IMR-90 (cell line): ENCODE measurements around the gene HUWE1. TPM values are rescaled to one million over a fixed set of nuclear protein-coding genes. Genes with fewer than 3 reads are reported as not detected.

ENCODE experiments used
- ATAC-seq: fragments of 200-7000 bp; cut with Tn5 transposase; 2 replicates; pipeline ENCODE4 v1.9.1; 2020; ENCODE audit warnings: low read depth, mild to moderate bottlenecking, moderate library complexity
- BruUV-seq: library from RNA; stranded (reverse); fragments of 400-500 nt; replicated peaks from 2 replicates; lab custom pipeline; 2021; lab: Mats Ljungman, UMichigan
- CTCF ChIA-PET: fragments of 300-600 bp; formaldehyde crosslinking; extraction: SDS; loops from one replicate; lab custom pipeline; 2021; ENCODE audit warnings: antibody characterized with exemption; lab: Yijun Ruan, JAX
- POLR2A ChIA-PET: fragments of 300-600 bp; sonication (Branson Sonifier 250); formaldehyde crosslinking; loops from one replicate; lab custom pipeline; 2022; ENCODE audit warnings: antibody characterized with exemption; ENCODE audit not compliant: unreplicated experiment; lab: Charles Lee
- DNase-seq: peaks from one replicate; pipeline ENCODE4 v3.0.0; 2013
- H2AFZ ChIP-seq: replicated peaks from 2 replicates; pipeline ENCODE3; 2013; ENCODE audit warnings: low read length, mild to moderate bottlenecking; ENCODE audit not compliant: poor library complexity
- H2AK5ac ChIP-seq: 2 replicates; pipeline ENCODE4 v1.6.1; 2013; ENCODE audit warnings: low read depth, low read length, inconsistent platforms
- H2AK9ac ChIP-seq: replicated peaks from 2 replicates; pipeline ENCODE3; 2013; ENCODE audit warnings: mild to moderate bottlenecking, low read depth, low read length, moderate library complexity; ENCODE audit not compliant: poor library complexity
- H2BK120ac ChIP-seq: 2 replicates; pipeline ENCODE4 v1.6.1; 2013; ENCODE audit warnings: low read depth, low read length, inconsistent platforms
- H2BK15ac ChIP-seq: 3 replicates; pipeline ENCODE4 v1.6.1; 2013; ENCODE audit warnings: low read depth, low read length, inconsistent platforms
- H2BK20ac ChIP-seq: 2 replicates; pipeline ENCODE4 v1.6.1; 2013; ENCODE audit warnings: low read depth, mild to moderate bottlenecking, inconsistent platforms, low read length, moderate library complexity
- H2BK5ac ChIP-seq: 2 replicates; pipeline ENCODE4 v1.6.1; 2013; ENCODE audit warnings: mild to moderate bottlenecking, low read depth, low read length, inconsistent platforms; ENCODE audit not compliant: poor library complexity, severe bottlenecking
- H3K14ac ChIP-seq: replicated peaks from 2 replicates; pipeline ENCODE4 v1.6.1; 2013; ENCODE audit warnings: low read depth, low read length, inconsistent platforms
- H3K18ac ChIP-seq: 2 replicates; pipeline ENCODE4 v1.6.1; 2013; ENCODE audit warnings: low read depth, low read length, control low read depth
- H3K23ac ChIP-seq: 2 replicates; pipeline ENCODE4 v1.6.1; 2013; ENCODE audit warnings: low read depth, low read length, inconsistent platforms
- H3K27ac ChIP-seq: 2 replicates; pipeline ENCODE4 v1.5.1; 2013; ENCODE audit warnings: mild to moderate bottlenecking, control low read depth, low read length; ENCODE audit not compliant: insufficient read depth
- H3K27me3 ChIP-seq: 2 replicates; pipeline ENCODE4 v1.6.1; 2013; ENCODE audit warnings: low read length; ENCODE audit not compliant: control insufficient read depth, insufficient read depth
- H3K36me3 ChIP-seq: 2 replicates; pipeline ENCODE4 v1.6.1; 2013; ENCODE audit warnings: low read length, mixed read lengths; ENCODE audit not compliant: control insufficient read depth, insufficient read depth
- H3K4ac ChIP-seq: 2 replicates; pipeline ENCODE4 v1.6.1; 2013; ENCODE audit warnings: low read depth, low read length, inconsistent platforms
- H3K4me1 ChIP-seq: 2 replicates; pipeline ENCODE4 v1.6.1; 2013; ENCODE audit warnings: low read length, mixed read lengths; ENCODE audit not compliant: control insufficient read depth, insufficient read depth
- H3K4me2 ChIP-seq: 2 replicates; pipeline ENCODE4 v1.6.1; 2013; ENCODE audit warnings: low read depth, mild to moderate bottlenecking, control low read depth, low read length, moderate library complexity
- H3K4me3 ChIP-seq: 2 replicates; pipeline ENCODE4 v1.5.1; 2013; ENCODE audit warnings: low read depth, mild to moderate bottlenecking, control low read depth, low read length, moderate library complexity; ENCODE audit not compliant: insufficient read depth
- H3K56ac ChIP-seq: 2 replicates; pipeline ENCODE4 v1.6.1; 2013; ENCODE audit warnings: low read length, inconsistent platforms; ENCODE audit not compliant: insufficient read depth; ENCODE audit errors: extremely low read depth
- H3K79me1 ChIP-seq, 2 experiments: 2 replicates each; pipeline ENCODE4 v1.6.1; 2013; ENCODE audit warnings: low read length in 2 of 2, inconsistent platforms in 1 of 2, low read depth in 1 of 2
- H3K9ac ChIP-seq: 2 replicates; pipeline ENCODE4 v1.6.1; 2013; ENCODE audit warnings: low read depth, low read length, control low read depth
- H3K9me1 ChIP-seq: 2 replicates; pipeline ENCODE4 v1.6.1; 2013; ENCODE audit warnings: low read length, inconsistent platforms; ENCODE audit not compliant: insufficient read depth
- H3K9me3 ChIP-seq: 2 replicates; pipeline ENCODE4 v1.6.1; 2013; ENCODE audit warnings: low read length; ENCODE audit not compliant: control insufficient read depth, insufficient read depth
- H4K20me1 ChIP-seq: 2 replicates; pipeline ENCODE4 v1.6.1; 2013; ENCODE audit warnings: low read length, inconsistent platforms; ENCODE audit not compliant: insufficient read depth
- H4K5ac ChIP-seq: 2 replicates; pipeline ENCODE4 v1.6.1; 2013; ENCODE audit warnings: mild to moderate bottlenecking, low read depth, low read length, control low read depth
- H4K8ac ChIP-seq, 2 experiments: 2 replicates each; pipeline ENCODE4 v1.6.1; 2013; ENCODE audit warnings: low read depth in 2 of 2, low read length in 2 of 2, control low read depth in 1 of 2, inconsistent platforms in 1 of 2
- H4K91ac ChIP-seq: 2 replicates; pipeline ENCODE4 v1.6.1; 2013; ENCODE audit warnings: low read depth, low read length, inconsistent platforms; ENCODE audit not compliant: insufficient read depth
- CEBPB ChIP-seq: IDR thresholded peaks from 2 replicates; pipeline ENCODE4 v1.6.1; 2012; ENCODE audit warnings: low read depth, low read length, improper control_type of control experiment
- CTCF ChIP-seq: conservative IDR thresholded peaks from 2 replicates; pipeline ENCODE4 v1.5.1; 2012; ENCODE audit warnings: mild to moderate bottlenecking, low read depth, low read length, improper control_type of control experiment
- MAZ ChIP-seq: IDR thresholded peaks from 2 replicates; pipeline ENCODE4 v1.6.1; 2012; ENCODE audit warnings: low read depth, mild to moderate bottlenecking, low read length, improper control_type of control experiment, moderate library complexity, borderline replicate concordance
- SMC3 ChIP-seq: fragments of 150-350 bp; IDR thresholded peaks from 2 replicates; pipeline ENCODE4 v1.6.1; 2016; ENCODE audit warnings: low read depth, mild to moderate bottlenecking, antibody characterized with exemption, low read length, moderate library complexity
- WGBS, 2 experiments: methylation state at CpG; one replicate each; pipeline versions ENCODE4 v1.1.5 to v1.1.7; 2013; ENCODE audit warnings: missing lambda C conversion rate in 2 of 2; ENCODE audit not compliant: insufficient read length in 1 of 2; ENCODE audit errors: extremely low coverage in 2 of 2; 5-methylcytosine and 5-hydroxymethylcytosine counted together
- dilution Hi-C: fragments of 300-500 bp; cut with HindIII; formaldehyde crosslinking; loops from one replicate; pipeline ENCODE4 v1.14.3; 2018; ENCODE audit warnings: low sequenced_read_pairs; ENCODE audit not compliant: unreplicated experiment
- in situ Hi-C: fragments of 300-500 bp; cut with MboI; formaldehyde crosslinking; loops from 3 replicates; pipeline ENCODE4 v1.14.3; 2019; ENCODE audit warnings: low sequenced_read_pairs, inconsistent platforms, mixed read lengths
- intact Hi-C: fragments of 100-400 bp; cut with micrococcal nuclease; formaldehyde crosslinking; loops from 2 replicates; pipeline ENCODE4 v1.10.0; 2022
- polyA plus RNA-seq, 3 experiments: library from polyadenylated mRNA; depleted of rRNA; stranded (reverse); fragments of >200 nt; gene quantifications; 2 replicates each; pipeline ENCODE4 v1.2.3, GENCODE V29; 2012; ENCODE audit warnings: low replicate concordance in 1 of 3
- total RNA-seq: library from RNA; depleted of rRNA; stranded (reverse); fragments of >200 nt; gene quantifications from 2 replicates; pipeline ENCODE4 v1.2.3, GENCODE V29; 2012

The HUWE1 gene
- total and polyA plus RNA-seq, 2 of the 4 experiments (the other 2 are of a cell fraction) = 47.6 to 57.7 TPM

GRCh38 chrX:53483838-53484405 lies 202.6 kb downstream of the HUWE1 start:
- Histone ChIP-seq H3K9me3 (no peaks in the 10 kb centered on the region), H3K27ac (no peak overlapping the region), H2BK120ac (no peak overlapping the region), H2BK5ac (no peak overlapping the region), H2AK5ac (no peak overlapping the region), H3K4me2 (no peak overlapping the region), H3K23ac (no peak overlapping the region), H2AK9ac (no peak overlapping the region), H4K5ac (no peak overlapping the region), H2BK20ac (no peak overlapping the region), H2AFZ (peak overlapping the region; percentile 14), H3K56ac (no peak overlapping the region), H3K36me3 (no peaks in the 10 kb centered on the region), H2BK15ac (no peak overlapping the region), H3K14ac (no peak overlapping the region), H3K4me3 (no peak overlapping the region), H3K27me3 (peaks cover 34% of the 10 kb centered on the region), H3K9me1 (no peaks in the 10 kb centered on the region), H3K18ac (no peak overlapping the region), H3K79me1 (no peaks in the 10 kb centered on the region), H4K20me1 (no peaks in the 10 kb centered on the region), H3K4me1 (no peaks in the 10 kb centered on the region), H4K8ac (no peak overlapping the region), H4K91ac (no peak overlapping the region), H3K9ac (no peak overlapping the region), H3K4ac (no peak overlapping the region)
- CTCF ChIA-PET = interaction anchor here (1.0 to 1.3 kb wide), 2 partner anchors 26 to 167 kb away, joined by 3 to 6 read pairs; no protein-coding TSS in a partner anchor
- no CpG with 5 or more reads among the region's 2 CpGs for WGBS, 2 experiments
- DNase-seq (peak; percentile 52), ATAC-seq (peak; percentile 66)
- TF ChIP-seq CTCF (no peak), SMC3 (no peak), MAZ (no peak), CEBPB (0 out of 2 replicates have a peak, but pooled peaks have one; percentile 14)
- dilution Hi-C loops = no loop called here
- no TSS peak for BruUV-seq
- intact Hi-C loops = loop anchor here (5.0 kb wide), 1 partner anchor 172 kb away; no protein-coding TSS in a partner anchor
- in situ Hi-C loops = no loop called here
- POLR2A ChIA-PET = no interaction called here
